Measurements from ENCODE around the gene STAT1. TPM values are rescaled to one million over a fixed set of nuclear protein-coding genes. Genes with fewer than 3 reads are reported as not detected.

STAT1 gene
- total RNA-seq, 1 experiment from 2014 or later: 76.5 TPM

DNA sequence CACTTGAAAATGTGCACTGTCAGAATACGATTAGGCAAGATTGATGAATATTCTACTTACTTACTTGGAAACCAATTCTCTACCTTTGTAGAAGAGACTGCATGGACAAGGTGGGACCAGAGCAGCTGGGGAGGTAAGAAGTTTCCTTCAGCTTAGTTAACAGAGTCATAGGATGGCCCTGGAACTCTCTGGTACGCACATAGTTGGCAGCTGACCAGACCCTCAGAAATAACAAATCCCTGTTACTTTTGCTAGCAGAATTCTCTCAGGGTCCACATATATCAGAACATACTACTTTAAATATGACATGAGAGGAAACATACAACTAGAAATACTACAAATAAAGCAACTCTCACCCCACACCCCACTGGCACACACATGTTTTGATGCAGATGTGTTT is 24.8 kb upstream of the STAT1 start:
- H3K4me3 ChIP-seq (ENCODE audit: low read depth, low read length, poor library complexity, severe bottlenecking): no peak overlapping the region
- BruUV-seq (replicated peaks): no TSS peak
- no peak overlapping the region for H3K27ac ChIP-seq (ENCODE audit: low read depth, low read length, poor library complexity, severe bottlenecking)
- H3K9me3 ChIP-seq (ENCODE audit: low read depth, low read length, poor library complexity, severe bottlenecking): no peaks in the 10 kb centered on the region
- H3K27me3 ChIP-seq (replicated peaks; ENCODE audit: insufficient read depth, low read depth, low read length, poor library complexity): no peaks in the 10 kb centered on the region
- ChIA-PET POLR2A (ENCODE audit: low non-redundant PET) (no interaction called here), CTCF (no interaction called here)
- TF ChIP-seq EZH2 (IDR thresholded peaks at IDR 0.05; ENCODE audit: borderline replicate concordance, low read depth, low read length, poor library complexity, severe bottlenecking): no peak
- TF ChIP-seq, protein P1, sequence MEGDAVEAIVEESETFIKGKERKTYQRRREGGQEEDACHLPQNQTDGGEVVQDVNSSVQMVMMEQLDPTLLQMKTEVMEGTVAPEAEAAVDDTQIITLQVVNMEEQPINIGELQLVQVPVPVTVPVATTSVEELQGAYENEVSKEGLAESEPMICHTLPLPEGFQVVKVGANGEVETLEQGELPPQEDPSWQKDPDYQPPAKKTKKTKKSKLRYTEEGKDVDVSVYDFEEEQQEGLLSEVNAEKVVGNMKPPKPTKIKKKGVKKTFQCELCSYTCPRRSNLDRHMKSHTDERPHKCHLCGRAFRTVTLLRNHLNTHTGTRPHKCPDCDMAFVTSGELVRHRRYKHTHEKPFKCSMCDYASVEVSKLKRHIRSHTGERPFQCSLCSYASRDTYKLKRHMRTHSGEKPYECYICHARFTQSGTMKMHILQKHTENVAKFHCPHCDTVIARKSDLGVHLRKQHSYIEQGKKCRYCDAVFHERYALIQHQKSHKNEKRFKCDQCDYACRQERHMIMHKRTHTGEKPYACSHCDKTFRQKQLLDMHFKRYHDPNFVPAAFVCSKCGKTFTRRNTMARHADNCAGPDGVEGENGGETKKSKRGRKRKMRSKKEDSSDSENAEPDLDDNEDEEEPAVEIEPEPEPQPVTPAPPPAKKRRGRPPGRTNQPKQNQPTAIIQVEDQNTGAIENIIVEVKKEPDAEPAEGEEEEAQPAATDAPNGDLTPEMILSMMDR (conservative IDR thresholded peaks at IDR 0.05; ENCODE audit: low read depth, low read length): no peak
- no peaks in the 10 kb centered on the region for H3K36me3 ChIP-seq (ENCODE audit: insufficient read depth, low read length, poor library complexity, severe bottlenecking)
- no peak for DNase-seq (ENCODE audit: low spot score)
- no peaks in the 10 kb centered on the region for H3K4me1 ChIP-seq (ENCODE audit: insufficient read depth, low read length, poor library complexity, severe bottlenecking)
- intact Hi-C loops (cut with micrococcal nuclease; ENCODE audit: unreplicated experiment): no loop called here

DNA sequence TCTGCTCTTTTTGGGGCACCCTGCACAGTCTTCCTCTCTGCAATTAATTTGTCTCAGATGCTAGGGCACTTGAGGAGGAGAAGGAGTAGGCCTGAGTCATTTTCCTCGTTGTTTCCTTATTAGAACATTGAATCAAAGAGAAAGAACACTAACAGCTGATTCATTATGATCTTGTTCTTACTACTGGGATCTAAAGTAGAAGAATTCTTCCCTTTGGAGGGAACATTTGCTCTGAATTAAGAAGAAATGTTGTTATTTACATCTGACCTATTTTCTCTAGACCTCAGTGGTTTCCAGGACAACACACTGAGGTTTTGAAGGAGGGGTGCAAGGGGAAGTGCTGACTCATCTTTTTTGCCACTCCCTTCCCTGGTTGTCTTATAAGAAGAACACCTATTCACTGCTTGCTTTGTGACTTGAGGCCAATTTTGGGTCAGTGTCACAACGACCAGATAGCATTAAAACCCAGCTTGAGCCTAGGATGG is 24.3 kb upstream of the STAT1 start:
- CTCF ChIA-PET: no interaction called here
- Histone ChIP-seq H3K27ac (ENCODE audit: low read depth, low read length, poor library complexity, severe bottlenecking) (no peak overlapping the region), H3K36me3 (ENCODE audit: insufficient read depth, low read length, poor library complexity, severe bottlenecking) (no peaks in the 10 kb centered on the region), H3K9me3 (ENCODE audit: low read depth, low read length, poor library complexity, severe bottlenecking) (no peaks in the 10 kb centered on the region), H3K4me1 (ENCODE audit: insufficient read depth, low read length, poor library complexity, severe bottlenecking) (no peaks in the 10 kb centered on the region), H3K27me3 (replicated peaks; ENCODE audit: insufficient read depth, low read depth, low read length, poor library complexity) (no peaks in the 10 kb centered on the region), H3K4me3 (ENCODE audit: low read depth, low read length, poor library complexity, severe bottlenecking) (no peak overlapping the region)
- TF ChIP-seq, protein P1 (conservative IDR thresholded peaks at IDR 0.05; ENCODE audit: low read depth, low read length): no peak
- no peak for TF ChIP-seq EZH2 (IDR thresholded peaks at IDR 0.05; ENCODE audit: borderline replicate concordance, low read depth, low read length, poor library complexity, severe bottlenecking)
- POLR2A ChIA-PET (ENCODE audit: low non-redundant PET): no interaction called here
- no peak for DNase-seq (ENCODE audit: low spot score)
- intact Hi-C loops (cut with micrococcal nuclease; ENCODE audit: unreplicated experiment): no loop called here
- no TSS peak for BruUV-seq (replicated peaks)

DNA sequence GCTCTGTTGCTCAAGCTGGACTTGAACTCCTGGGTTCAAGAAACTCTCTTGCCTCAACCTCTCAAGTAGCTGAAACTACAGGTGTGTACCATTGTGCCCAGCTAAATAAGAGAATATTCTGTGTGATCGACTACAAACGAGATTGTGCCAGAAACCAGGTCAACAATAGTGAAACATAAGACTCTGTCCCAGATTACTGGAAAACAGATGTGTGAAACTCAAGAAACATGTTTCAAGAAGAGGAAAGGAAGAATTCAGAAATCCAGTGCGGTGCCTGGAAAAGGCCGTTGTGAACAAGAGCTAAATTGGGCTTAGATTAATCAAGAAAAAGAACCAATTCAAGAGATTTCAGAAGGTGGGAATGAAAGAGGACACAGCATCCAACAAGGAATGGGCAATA is 23.4 kb upstream of the STAT1 start:
- Histone ChIP-seq H3K4me1 (ENCODE audit: insufficient read depth, low read length, poor library complexity, severe bottlenecking) (no peaks in the 10 kb centered on the region), H3K36me3 (ENCODE audit: insufficient read depth, low read length, poor library complexity, severe bottlenecking) (no peaks in the 10 kb centered on the region), H3K4me3 (ENCODE audit: low read depth, low read length, poor library complexity, severe bottlenecking) (no peak overlapping the region), H3K9me3 (ENCODE audit: low read depth, low read length, poor library complexity, severe bottlenecking) (no peaks in the 10 kb centered on the region), H3K27me3 (replicated peaks; ENCODE audit: insufficient read depth, low read depth, low read length, poor library complexity) (no peaks in the 10 kb centered on the region), H3K27ac (ENCODE audit: low read depth, low read length, poor library complexity, severe bottlenecking) (no peak overlapping the region)
- ChIA-PET CTCF (no interaction called here), POLR2A (ENCODE audit: low non-redundant PET) (no interaction called here)
- intact Hi-C loops (cut with micrococcal nuclease; ENCODE audit: unreplicated experiment): no loop called here
- TF ChIP-seq EZH2 (IDR thresholded peaks at IDR 0.05; ENCODE audit: borderline replicate concordance, low read depth, low read length, poor library complexity, severe bottlenecking): no peak
- TF ChIP-seq, protein P1 (conservative IDR thresholded peaks at IDR 0.05; ENCODE audit: low read depth, low read length): no peak
- DNase-seq (ENCODE audit: low spot score): no peak
- no TSS peak for BruUV-seq (replicated peaks)
